GM12878 (cell line): Measurements from ENCODE around the gene CTDSP1.

Experiments used
- CEBPB ChIP-seq, 2 experiments: fragments of 150-350 bp in 1 of 2; IDR thresholded peaks; 2 replicates each; pipeline ENCODE4 v1.6.1; 2012 to 2014; ENCODE audit warnings: low read depth in 2 of 2, low read length in 2 of 2, borderline replicate concordance in 1 of 2, inconsistent platforms in 1 of 2
- KAT2A ChIP-seq: conservative IDR thresholded peaks from 2 replicates; pipeline ENCODE4 v1.6.1; 2011; ENCODE audit warnings: low read depth, low read length; ENCODE audit not compliant: control insufficient read depth
- NFIC ChIP-seq: IDR thresholded peaks from 2 replicates; pipeline ENCODE4 v1.6.1; 2012; ENCODE audit warnings: low read depth, mild to moderate bottlenecking, inconsistent platforms, low read length, moderate library complexity
- NFYB ChIP-seq: IDR thresholded peaks from 2 replicates; pipeline ENCODE4 v1.6.1; 2011; ENCODE audit warnings: low read depth, mild to moderate bottlenecking, low read length, improper control_type of control experiment, moderate library complexity; ENCODE audit not compliant: insufficient read depth
- POLR2A ChIP-seq: IDR thresholded peaks from 2 replicates; pipeline ENCODE4 v1.6.1; 2011; ENCODE audit warnings: low read depth, mild to moderate bottlenecking, low read length
- POLR2AphosphoS5 ChIP-seq: IDR thresholded peaks from 2 replicates; pipeline ENCODE4 v1.6.1; 2011; ENCODE audit warnings: mild to moderate bottlenecking, low read length, inconsistent platforms
- RAD21 ChIP-seq: IDR thresholded peaks from 2 replicates; pipeline ENCODE4 v1.6.1; 2011; ENCODE audit warnings: mild to moderate bottlenecking, low read depth, low read length, moderate library complexity; ENCODE audit not compliant: insufficient read depth
- TAF1 ChIP-seq: IDR thresholded peaks from 2 replicates; pipeline ENCODE4 v1.6.1; 2011; ENCODE audit warnings: mild to moderate bottlenecking, low read depth, low read length, borderline replicate concordance
- YY1 ChIP-seq: IDR thresholded peaks from 2 replicates; pipeline ENCODE4 v1.6.1; 2011; ENCODE audit warnings: low read depth, mild to moderate bottlenecking, low read length
- ZBED1 ChIP-seq: IDR thresholded peaks from 2 replicates; pipeline ENCODE4 v1.6.1; 2016; ENCODE audit warnings: borderline replicate concordance
- TF ChIP-seq, protein P1 (sequence below): IDR thresholded peaks from 2 replicates; pipeline ENCODE4 v1.6.1; 2012; ENCODE audit warnings: mild to moderate bottlenecking, low read depth, low read length
- TF ChIP-seq, protein P2 (sequence below), 3 experiments: IDR thresholded peaks in 2 of 3; conservative IDR thresholded peaks in 1 of 3; 2 replicates each; pipeline ENCODE4 v1.5.1; 2011; ENCODE audit warnings: low read depth in 3 of 3, low read length in 3 of 3, mild to moderate bottlenecking in 3 of 3, control low read depth in 2 of 3, moderate library complexity in 2 of 3, inconsistent platforms in 1 of 3, mixed read lengths in 1 of 3; ENCODE audit not compliant: control insufficient read depth in 2 of 3, insufficient read depth in 1 of 3; ENCODE audit errors: extremely low read depth in 1 of 3
- TF ChIP-seq, protein P3 (sequence below): IDR thresholded peaks from 2 replicates; pipeline ENCODE4 v1.6.1; 2011; ENCODE audit warnings: low read depth, mild to moderate bottlenecking, low read length, moderate library complexity, borderline replicate concordance; ENCODE audit errors: extremely low read depth

DNA sequence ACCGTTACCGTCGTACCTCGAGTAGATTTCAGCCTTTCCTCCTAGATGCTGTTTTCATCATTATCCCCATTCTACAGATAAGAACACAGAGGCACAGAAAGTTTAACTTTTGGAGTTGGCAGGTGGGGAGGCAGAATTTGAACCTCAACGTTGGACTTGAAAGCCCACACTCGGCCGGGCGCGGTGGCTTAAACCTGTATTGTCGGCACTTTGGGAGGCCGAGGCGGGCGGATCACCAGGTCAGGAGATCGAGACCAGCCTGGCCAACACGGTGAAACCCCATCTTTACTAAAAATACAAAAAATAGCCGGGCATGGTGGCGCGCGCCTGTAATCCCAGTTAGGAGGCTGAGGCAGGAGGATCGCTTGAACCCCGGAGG lies 31.5 kb upstream of the CTDSP1 start:
- TF ChIP-seq, protein P1, sequence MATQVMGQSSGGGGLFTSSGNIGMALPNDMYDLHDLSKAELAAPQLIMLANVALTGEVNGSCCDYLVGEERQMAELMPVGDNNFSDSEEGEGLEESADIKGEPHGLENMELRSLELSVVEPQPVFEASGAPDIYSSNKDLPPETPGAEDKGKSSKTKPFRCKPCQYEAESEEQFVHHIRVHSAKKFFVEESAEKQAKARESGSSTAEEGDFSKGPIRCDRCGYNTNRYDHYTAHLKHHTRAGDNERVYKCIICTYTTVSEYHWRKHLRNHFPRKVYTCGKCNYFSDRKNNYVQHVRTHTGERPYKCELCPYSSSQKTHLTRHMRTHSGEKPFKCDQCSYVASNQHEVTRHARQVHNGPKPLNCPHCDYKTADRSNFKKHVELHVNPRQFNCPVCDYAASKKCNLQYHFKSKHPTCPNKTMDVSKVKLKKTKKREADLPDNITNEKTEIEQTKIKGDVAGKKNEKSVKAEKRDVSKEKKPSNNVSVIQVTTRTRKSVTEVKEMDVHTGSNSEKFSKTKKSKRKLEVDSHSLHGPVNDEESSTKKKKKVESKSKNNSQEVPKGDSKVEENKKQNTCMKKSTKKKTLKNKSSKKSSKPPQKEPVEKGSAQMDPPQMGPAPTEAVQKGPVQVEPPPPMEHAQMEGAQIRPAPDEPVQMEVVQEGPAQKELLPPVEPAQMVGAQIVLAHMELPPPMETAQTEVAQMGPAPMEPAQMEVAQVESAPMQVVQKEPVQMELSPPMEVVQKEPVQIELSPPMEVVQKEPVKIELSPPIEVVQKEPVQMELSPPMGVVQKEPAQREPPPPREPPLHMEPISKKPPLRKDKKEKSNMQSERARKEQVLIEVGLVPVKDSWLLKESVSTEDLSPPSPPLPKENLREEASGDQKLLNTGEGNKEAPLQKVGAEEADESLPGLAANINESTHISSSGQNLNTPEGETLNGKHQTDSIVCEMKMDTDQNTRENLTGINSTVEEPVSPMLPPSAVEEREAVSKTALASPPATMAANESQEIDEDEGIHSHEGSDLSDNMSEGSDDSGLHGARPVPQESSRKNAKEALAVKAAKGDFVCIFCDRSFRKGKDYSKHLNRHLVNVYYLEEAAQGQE, result no peak
- no peak for TF ChIP-seq NFIC
- TF ChIP-seq KAT2A, result no peak
- no peak for TF ChIP-seq POLR2A
- TF ChIP-seq, protein P2, sequence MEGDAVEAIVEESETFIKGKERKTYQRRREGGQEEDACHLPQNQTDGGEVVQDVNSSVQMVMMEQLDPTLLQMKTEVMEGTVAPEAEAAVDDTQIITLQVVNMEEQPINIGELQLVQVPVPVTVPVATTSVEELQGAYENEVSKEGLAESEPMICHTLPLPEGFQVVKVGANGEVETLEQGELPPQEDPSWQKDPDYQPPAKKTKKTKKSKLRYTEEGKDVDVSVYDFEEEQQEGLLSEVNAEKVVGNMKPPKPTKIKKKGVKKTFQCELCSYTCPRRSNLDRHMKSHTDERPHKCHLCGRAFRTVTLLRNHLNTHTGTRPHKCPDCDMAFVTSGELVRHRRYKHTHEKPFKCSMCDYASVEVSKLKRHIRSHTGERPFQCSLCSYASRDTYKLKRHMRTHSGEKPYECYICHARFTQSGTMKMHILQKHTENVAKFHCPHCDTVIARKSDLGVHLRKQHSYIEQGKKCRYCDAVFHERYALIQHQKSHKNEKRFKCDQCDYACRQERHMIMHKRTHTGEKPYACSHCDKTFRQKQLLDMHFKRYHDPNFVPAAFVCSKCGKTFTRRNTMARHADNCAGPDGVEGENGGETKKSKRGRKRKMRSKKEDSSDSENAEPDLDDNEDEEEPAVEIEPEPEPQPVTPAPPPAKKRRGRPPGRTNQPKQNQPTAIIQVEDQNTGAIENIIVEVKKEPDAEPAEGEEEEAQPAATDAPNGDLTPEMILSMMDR (IDR thresholded peaks at IDR 0.05 in 2 of 3, conservative IDR thresholded peaks at IDR 0.05 in 1 of 3; ENCODE audit: control insufficient read depth in 2 of 3, extremely low read depth in 1 of 3, insufficient read depth in 1 of 3, low read depth in 3 of 3, low read length in 3 of 3), result no peak
- TF ChIP-seq NFYB, result no peak
- TF ChIP-seq RAD21, result no peak
- TF ChIP-seq, protein P3, sequence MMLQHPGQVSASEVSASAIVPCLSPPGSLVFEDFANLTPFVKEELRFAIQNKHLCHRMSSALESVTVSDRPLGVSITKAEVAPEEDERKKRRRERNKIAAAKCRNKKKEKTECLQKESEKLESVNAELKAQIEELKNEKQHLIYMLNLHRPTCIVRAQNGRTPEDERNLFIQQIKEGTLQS, result no peak
- TF ChIP-seq CEBPB (IDR thresholded peaks at IDR 0.05; ENCODE audit: borderline replicate concordance in 1 of 2, low read depth in 2 of 2, low read length in 2 of 2), result no peak
- no peak for TF ChIP-seq TAF1
- no peak for TF ChIP-seq YY1
- no peak for TF ChIP-seq ZBED1
- no peak for TF ChIP-seq POLR2AphosphoS5
